HL-60 (cell line): ENCODE data around the gene POMT2.

Experiments used
- DNase-seq, 2 experiments: peaks; one replicate each; pipeline ENCODE4 v3.0.0-alpha.2; 2010 to 2020; ENCODE audit warnings: low read depth in 1 of 2, low spot score in 1 of 2
- H3K27ac ChIP-seq: fragments of 250-450 bp; sonication (Bioruptor Pico); replicated peaks from 2 replicates; pipeline ENCODE4 v1.5.1; 2020; ENCODE audit warnings: mild to moderate bottlenecking, moderate library complexity
- H3K27me3 ChIP-seq: fragments of 250-450 bp; sonication (Bioruptor Pico); 2 replicates; pipeline ENCODE4 v1.5.1; 2021; ENCODE audit warnings: mild to moderate bottlenecking, moderate library complexity; ENCODE audit not compliant: insufficient read depth, poor library complexity, severe bottlenecking
- H3K4me3 ChIP-seq: replicated peaks from 2 replicates; pipeline ENCODE4 v1.5.1; 2011; ENCODE audit warnings: mild to moderate bottlenecking, control low read depth, low read length; ENCODE audit not compliant: insufficient read depth
- GABPA ChIP-seq: IDR thresholded peaks from 2 replicates; pipeline ENCODE4 v1.6.1; 2012; ENCODE audit warnings: low read depth
- POLR2AphosphoS5 ChIP-seq: IDR thresholded peaks from 2 replicates; pipeline ENCODE4 v1.6.1; 2012; ENCODE audit warnings: low read depth
- SPI1 ChIP-seq: IDR thresholded peaks from 2 replicates; pipeline ENCODE4 v1.6.1; 2012; ENCODE audit warnings: low read depth, mild to moderate bottlenecking, borderline replicate concordance
- TF ChIP-seq, protein P1 (sequence below): IDR thresholded peaks from 2 replicates; pipeline ENCODE4 v1.6.1; 2012; ENCODE audit warnings: low read depth; ENCODE audit not compliant: insufficient replicate concordance
- TF ChIP-seq, protein P2 (sequence below): IDR thresholded peaks from one replicate; pipeline ENCODE4 v1.5.1; 2011; ENCODE audit warnings: low read length, control low read depth, inconsistent platforms; ENCODE audit not compliant: insufficient read depth

The POMT2 gene

DNA sequence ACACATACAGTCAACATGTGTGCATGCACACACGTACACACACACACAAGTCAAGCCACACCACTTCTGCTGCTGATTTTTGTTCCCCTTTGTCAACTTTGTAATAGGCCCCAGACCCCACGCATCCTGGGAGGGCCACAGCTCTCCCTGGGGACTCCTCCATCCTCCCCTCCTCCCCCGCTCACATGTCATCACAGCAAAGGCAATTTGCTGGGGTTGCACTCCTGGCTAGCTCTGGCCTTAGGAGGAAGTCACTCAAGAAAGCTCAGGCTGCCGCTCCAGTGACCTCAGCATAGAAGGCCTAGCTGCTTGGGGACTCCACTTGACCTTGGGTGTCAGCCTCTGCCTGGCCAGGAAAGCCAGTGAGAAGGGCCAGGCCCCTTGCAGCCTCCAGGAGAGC lies 76.8 kb downstream of the POMT2 start:
- H3K27ac ChIP-seq: no peak overlapping the region
- TF ChIP-seq POLR2AphosphoS5: no peak
- TF ChIP-seq SPI1: peak; percentile 41; the same call in 1 of the 2 replicates
- TF ChIP-seq GABPA: no peak
- TF ChIP-seq, protein P1, sequence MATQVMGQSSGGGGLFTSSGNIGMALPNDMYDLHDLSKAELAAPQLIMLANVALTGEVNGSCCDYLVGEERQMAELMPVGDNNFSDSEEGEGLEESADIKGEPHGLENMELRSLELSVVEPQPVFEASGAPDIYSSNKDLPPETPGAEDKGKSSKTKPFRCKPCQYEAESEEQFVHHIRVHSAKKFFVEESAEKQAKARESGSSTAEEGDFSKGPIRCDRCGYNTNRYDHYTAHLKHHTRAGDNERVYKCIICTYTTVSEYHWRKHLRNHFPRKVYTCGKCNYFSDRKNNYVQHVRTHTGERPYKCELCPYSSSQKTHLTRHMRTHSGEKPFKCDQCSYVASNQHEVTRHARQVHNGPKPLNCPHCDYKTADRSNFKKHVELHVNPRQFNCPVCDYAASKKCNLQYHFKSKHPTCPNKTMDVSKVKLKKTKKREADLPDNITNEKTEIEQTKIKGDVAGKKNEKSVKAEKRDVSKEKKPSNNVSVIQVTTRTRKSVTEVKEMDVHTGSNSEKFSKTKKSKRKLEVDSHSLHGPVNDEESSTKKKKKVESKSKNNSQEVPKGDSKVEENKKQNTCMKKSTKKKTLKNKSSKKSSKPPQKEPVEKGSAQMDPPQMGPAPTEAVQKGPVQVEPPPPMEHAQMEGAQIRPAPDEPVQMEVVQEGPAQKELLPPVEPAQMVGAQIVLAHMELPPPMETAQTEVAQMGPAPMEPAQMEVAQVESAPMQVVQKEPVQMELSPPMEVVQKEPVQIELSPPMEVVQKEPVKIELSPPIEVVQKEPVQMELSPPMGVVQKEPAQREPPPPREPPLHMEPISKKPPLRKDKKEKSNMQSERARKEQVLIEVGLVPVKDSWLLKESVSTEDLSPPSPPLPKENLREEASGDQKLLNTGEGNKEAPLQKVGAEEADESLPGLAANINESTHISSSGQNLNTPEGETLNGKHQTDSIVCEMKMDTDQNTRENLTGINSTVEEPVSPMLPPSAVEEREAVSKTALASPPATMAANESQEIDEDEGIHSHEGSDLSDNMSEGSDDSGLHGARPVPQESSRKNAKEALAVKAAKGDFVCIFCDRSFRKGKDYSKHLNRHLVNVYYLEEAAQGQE: peak; percentile 8
- peak; percentile 36 to 78 for DNase-seq
- no peak overlapping the region for H3K4me3 ChIP-seq
- no peaks in the 10 kb centered on the region for H3K27me3 ChIP-seq

DNA sequence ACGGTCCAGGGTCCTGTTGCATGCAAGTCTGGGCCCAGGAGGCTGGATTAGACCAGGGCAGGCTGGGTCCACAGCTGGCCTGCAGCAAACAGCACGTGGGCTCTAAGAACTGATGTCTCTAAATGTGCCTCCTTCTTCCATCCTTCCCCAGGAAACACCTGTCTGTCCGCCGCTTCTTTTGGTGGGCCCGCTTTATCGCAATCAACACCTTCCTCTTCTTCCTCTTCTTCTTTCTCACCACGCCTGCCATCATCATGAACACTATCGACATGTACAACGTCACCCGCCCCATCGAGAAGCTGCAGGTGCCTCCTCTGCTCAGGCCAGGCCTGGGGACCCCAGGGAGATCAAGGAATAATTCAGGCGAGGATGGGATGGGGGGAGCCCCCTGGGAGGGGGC lies 77.9 kb downstream of the POMT2 start:
- Histone ChIP-seq H3K27me3 (no peaks in the 10 kb centered on the region), H3K4me3 (no peak overlapping the region), H3K27ac (no peak overlapping the region)
- DNase-seq: peak in 1 of 2 experiments; percentile 9
- TF ChIP-seq, protein P1: no peak

DNA sequence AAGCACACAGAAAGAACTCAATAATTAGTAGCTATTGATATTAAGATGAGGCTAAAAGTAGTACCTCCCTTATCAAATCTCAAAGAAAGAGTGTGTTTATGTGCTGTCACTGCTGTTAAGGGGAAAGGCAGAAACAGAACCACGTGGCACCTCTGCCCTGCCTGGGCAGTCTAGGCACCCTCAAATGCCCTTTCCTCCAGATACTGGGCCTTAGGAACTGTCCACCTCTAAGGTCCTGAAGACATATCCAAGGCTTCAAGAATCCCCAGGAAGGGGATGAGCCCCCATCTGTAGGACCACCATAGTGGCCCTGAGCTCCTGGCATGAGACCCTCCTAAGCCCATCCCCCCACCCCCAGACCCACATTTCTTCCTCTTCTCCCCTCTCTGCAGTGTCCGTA lies 78.7 kb downstream of the POMT2 start:
- no peak for DNase-seq
- H3K4me3 ChIP-seq: no peak overlapping the region
- TF ChIP-seq, protein P2, sequence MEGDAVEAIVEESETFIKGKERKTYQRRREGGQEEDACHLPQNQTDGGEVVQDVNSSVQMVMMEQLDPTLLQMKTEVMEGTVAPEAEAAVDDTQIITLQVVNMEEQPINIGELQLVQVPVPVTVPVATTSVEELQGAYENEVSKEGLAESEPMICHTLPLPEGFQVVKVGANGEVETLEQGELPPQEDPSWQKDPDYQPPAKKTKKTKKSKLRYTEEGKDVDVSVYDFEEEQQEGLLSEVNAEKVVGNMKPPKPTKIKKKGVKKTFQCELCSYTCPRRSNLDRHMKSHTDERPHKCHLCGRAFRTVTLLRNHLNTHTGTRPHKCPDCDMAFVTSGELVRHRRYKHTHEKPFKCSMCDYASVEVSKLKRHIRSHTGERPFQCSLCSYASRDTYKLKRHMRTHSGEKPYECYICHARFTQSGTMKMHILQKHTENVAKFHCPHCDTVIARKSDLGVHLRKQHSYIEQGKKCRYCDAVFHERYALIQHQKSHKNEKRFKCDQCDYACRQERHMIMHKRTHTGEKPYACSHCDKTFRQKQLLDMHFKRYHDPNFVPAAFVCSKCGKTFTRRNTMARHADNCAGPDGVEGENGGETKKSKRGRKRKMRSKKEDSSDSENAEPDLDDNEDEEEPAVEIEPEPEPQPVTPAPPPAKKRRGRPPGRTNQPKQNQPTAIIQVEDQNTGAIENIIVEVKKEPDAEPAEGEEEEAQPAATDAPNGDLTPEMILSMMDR: no peak
- TF ChIP-seq, protein P1: peak; percentile 88
- no peak overlapping the region for H3K27ac ChIP-seq
- H3K27me3 ChIP-seq: no peaks in the 10 kb centered on the region

DNA sequence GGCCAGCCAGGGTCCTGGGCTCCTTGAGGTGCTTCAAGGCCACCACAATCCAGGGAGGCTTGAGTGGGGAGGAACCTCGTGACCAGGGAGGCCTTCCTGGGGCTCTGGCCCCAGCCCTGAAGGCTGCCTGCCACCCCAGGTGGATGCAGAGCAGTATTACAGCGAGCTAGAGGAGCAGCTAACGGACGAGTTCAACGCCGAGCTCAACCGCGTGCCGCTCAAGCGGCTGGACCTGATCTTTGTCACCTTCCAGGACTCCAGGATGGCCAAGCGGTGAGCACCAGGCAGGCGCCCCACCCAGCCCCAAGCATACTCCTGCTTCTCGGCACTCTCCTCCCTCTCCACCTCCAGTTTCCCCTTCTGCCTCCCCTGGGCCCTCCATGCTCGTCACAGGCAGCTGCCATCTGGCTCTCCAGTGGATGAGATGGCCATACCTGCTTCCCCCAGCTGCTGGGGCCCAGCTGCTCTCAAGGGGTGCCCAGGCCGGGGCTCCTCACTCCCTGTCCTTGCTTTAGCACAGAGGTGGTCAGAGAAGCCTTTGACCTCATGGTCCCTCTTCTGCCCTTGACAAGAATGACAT lies 80.3 kb downstream of the POMT2 start:
- TF ChIP-seq SPI1 (no peak), GABPA (no peak), POLR2AphosphoS5 (no peak)
- TF ChIP-seq, protein P1: no peak
- TF ChIP-seq, protein P2: no peak
- Histone ChIP-seq H3K27me3 (no peaks in the 10 kb centered on the region), H3K27ac (no peak overlapping the region), H3K4me3 (no peak overlapping the region)
- DNase-seq: no peak
